Activated gamma-delta T cell treated with anti-CD3 and anti-CD28 coated beads, Interleukin-2, amount 50 U/mL, for 16 hours (primary cell): Measurements from ENCODE around the gene DIPK1B.
"Not testable (repeated sequence)": the region's sequence is repeated elsewhere in the genome, so short reads cannot be mapped to it uniquely, and the experiment has no call there.

Source experiments
- DNase-seq: peaks from one replicate; pipeline ENCODE4 v3.0.0-alpha.2; 2020; ENCODE audit warnings: low read depth

DIPK1B gene

GRCh38 chr9:136698635-136699246 is 13.6 kb upstream of the DIPK1B start:
- DNase-seq: no peak

DNA sequence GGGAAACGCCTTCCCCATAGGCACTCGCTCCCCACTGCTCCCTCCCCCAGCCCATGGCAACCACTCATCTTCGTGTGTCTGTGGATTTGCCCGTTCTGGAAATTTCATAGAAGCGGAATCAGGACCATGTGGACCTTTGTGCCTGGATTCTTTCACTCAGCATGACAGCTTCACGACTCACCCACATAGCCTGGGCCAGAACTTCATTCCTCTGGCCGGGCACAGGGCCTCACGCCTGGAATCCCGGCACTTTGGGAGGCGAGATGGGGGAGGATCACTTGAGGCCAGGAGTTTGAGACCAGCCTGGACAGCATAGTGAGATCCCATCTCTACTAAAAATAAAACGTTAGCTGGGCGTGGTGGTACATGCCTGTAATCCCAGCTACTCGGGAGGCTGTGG is 12.1 kb upstream of the DIPK1B start:
- no peak for DNase-seq

DNA sequence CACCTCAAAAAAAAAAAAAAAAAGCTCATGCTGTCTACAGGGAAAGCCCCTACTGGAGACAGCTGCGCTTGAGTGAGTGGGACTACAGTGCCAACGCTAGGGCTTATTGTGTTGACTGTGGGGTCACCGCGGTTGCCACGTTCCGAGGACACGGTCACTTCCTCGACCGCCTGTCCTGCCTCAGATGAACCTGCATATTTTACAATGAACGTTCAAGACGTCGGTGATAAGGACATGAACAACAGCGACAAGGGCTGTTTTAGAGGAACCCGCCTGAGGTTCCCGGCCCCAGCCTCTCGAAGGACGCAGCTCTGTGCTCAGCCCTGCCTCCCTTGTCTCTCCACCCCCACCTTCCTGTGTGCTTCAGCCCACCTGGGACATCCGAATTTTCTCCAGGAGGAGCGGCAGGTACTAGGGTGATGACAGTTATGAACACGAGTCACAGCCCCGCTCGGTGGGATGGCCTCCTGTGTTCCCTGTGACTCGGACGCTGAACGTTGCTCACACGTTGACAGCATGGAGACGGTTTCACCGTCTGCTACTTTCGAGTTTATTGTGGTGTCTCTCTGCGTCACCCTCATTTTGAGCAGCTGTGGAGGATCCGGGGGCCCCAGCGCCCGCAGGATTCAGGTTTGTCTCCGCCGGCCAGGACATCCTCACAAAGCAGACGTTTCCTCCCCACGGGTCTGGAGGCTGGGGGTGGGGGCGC is 11.3 kb upstream of the DIPK1B start:
- peak; percentile 22 for DNase-seq

- no peak for DNase-seq
Measured at GRCh38 chr9:136701668-136702053, 10.7 kb upstream of the DIPK1B start.

- no peak for DNase-seq
Measured at GRCh38 chr9:136703276-136703860, 9.0 kb upstream of the DIPK1B start.

DNA sequence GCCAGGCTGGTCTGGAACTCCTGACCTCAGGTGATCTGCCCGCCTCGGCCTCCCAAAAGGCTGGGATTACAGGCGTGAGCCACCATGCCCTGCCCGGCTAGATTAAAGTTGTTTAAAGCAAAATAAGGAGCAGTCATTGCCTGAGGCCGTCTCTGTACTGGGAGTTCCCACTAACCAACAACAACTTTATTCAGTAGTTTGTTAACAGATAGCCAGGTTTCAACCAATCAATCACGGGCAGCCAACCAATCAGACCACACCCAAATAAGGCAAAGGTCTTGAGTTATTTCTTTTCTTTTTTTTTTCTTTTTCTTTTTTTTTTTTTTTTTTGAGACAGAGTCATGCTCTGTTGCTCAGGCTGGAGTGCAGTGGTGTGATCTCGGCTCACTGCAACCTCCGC is 7.6 kb upstream of the DIPK1B start:
- DNase-seq: not testable (repeated sequence)

GRCh38 chr9:136705564-136705963 is 6.8 kb upstream of the DIPK1B start:
- DNase-seq: no peak

- DNase-seq: no peak
Measured at GRCh38 chr9:136707011-136707410, 5.4 kb upstream of the DIPK1B start.

DNA sequence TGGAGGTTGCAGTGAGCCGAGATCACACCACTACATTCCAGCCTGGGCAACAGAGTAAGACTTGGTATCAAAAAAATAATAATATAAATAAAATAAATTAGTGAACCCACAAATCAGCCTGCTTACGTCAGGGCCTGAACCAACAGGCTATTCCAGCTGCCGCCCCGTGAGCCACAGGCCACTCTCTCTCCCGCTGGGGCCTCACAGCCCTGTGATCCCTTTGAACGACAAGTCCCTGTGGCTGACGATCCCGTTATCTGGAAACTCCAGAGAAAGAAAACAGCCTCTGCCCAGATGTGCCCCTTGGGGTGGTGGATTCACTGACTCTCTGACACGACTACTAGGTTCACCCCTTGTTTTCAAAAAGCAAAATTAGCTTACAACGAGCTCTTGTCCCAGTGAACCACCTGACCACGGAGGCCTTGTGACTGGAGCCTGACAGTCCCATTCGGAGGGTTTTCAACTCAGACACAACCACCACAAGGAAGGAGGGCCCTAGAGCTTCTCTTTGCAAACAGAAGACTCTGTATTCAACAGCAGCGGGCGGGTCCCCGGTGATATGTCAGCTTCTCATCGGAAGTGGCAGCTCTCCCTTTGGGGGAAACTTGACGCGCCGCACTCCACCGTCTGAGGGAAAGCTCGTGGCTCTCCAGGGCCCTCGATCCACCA is 4.4 kb upstream of the DIPK1B start:
- DNase-seq: no peak

DNA sequence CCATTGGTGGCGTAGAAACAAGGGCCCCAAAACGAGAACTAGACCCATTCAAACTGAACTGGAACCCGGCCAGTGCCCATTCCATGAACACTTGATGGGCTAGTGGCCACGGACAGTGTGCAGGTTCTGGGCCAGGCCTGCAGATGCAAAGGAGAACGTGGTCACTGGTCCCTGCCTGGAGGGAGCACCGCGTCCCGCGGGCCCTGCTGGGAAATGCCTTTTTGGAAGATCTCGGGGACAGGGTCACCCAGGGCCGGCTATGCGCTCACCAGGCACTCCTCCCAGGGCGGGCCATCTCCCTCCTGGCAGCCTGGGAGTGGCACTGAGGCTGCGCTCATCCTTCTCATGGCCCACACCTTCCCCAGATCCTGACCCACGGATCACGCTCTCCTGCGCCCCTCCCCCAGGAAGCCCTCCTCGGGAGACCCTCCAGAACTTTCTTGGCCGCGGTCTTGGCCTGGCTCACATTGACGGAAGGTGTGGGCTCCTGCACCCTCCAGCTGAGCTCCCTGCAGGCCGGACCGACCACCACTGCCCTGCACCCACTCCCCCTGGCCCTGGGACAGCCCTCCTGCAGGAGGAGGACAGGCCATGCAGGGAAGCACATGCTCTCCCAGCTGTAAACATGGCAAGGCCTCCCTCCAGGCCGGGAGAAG is 2.8 kb upstream of the DIPK1B start:
- no peak for DNase-seq

DNA sequence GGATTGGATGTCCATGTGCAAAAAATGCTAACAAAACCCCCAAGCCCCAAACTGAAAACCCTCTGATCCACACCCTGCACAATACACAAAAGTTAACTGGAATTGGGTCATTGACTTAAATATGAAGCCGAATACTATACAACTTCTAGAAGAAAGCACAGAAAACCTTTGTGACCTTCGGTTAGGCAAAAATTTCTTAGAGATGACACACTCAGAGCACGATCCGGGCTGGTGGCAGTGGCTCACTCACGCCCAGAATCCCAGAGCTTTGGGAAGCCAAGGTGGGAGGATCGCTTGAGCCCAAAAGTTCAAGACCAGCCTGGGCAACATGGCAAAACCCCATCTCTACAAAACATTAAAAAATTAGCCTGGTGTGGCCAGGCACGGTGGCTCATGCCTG is 1.8 kb upstream of the DIPK1B start:
- no peak for DNase-seq

DNA sequence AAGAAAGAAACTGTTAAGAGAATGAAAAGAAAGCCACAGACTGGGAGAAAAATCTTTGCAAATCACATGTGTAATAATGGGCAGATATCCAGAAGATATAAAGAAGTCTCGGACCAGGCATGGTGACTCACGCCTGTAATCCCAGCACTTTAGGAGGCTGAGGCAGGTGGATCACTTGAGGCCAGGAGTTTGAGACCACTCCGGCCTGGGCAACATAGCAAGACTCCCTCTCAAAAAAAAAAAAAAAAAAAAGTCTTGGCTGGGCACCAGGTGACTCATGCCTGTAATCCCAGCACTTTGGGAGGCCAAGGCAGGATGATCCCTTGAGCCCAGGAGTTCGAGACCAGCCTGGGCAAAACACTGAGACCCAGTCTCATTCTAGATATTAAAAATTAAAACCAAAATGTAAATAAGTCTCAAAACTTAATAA is 1.1 kb upstream of the DIPK1B start:
- DNase-seq: not testable (repeated sequence)

DNA sequence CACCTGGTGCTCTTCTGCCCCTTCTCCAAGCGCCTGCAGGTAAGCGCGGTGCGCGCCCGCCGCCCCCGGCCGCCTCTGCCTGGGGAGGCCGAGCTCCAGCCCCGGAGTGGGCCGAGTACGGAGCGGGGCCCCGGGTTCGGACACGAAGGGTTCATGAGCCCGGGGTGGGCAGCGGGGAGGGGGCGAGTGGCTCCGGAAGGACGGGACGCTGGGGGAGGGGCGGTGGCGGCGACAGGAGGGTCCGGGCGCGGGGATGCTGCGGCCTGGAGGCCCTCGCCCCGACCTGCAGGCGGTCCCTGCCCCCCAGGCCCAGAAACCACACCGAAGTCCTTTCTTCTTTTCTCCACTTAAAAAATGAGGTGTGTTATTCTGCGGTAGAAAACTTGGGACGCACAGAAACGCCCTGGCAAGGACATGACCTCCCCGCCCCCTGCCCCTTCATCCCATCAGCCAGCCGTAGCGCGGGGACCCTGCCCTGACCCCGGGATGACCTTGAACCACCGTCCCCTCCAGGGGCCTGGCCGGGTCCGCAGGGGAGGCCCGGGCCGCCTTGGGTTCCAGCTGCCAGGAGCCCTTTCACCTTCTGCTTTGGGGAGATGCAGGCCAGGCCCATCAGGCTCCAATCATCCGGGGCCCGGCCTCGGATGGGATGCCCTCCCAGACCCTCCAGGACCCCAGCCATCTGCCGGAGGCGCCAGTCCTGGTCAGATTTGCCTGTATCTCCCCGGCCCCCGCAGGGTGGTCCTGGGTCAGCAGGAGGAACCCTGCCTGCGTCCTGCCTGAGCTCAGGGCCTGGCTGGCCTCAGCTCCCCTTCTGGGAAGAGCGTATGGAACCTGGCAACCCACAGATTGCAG is 545 bp downstream of the DIPK1B start:
- no peak for DNase-seq

- no peak for DNase-seq
Measured at GRCh38 chr9:136713550-136713949, 1.2 kb downstream of the DIPK1B start.

DNA sequence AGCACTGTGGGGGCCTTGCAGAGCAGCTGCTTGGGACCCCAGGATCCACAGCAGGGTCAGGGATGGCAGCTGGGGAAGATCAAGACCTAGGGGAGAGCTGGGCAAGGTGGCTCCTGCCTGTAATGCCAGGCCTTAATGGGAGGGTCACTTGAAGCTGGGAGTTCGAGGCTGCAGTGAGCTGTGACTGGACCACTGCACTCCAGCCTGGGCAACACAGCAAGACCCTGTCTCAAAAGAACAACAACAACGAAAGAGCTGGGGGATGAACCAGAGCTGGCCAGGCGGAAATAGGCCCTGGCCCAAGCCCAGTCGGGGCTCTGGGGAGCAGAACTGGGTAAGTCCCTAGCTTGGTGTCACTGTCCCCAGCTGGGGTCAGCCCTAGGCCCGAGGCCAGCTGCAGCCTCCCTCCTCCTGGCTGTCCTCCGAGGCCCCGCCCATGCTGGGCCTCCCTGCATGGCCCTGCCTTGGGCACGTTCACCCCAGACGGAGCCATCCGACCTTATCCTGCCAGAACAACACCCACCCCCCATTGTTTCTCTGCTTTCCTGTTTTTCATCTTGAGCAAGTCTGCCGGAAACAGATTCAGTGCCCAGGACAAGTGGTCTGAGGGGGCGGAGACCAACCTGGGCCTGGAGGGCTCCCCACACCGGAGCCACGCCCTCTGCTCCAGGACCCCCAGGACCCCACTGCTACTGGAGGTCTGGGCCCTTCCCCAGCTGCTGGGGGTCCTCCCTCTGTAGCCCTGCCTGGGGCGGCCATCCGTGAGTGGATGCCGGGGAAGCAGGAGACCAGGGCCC is 1.9 kb downstream of the DIPK1B start:
- DNase-seq: no peak

DNA sequence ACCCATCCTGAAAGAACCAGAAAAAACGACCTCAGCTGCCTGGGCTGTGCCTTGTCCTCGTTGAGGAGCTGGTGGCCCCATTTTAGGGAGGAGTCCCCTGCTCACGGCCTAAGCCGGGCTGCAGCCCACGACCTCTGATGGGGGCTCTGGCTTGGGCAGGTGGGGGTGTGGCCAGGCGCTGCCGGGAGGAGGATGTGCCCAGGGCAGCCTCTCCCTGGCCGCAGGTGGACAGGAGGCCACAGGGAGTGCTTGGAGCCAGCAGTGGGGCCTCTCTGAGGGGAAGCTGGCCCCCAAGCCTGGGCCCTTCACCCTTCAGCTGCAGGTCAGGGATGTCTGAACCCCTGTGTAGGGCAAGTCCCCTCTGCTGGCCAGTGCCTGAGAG is 2.5 kb downstream of the DIPK1B start:
- DNase-seq: no peak

- no peak for DNase-seq
Measured at GRCh38 chr9:136717399-136717798, 5.0 kb downstream of the DIPK1B start.

- no peak for DNase-seq
Measured at GRCh38 chr9:136718345-136719194, 6.2 kb downstream of the DIPK1B start.

DNA sequence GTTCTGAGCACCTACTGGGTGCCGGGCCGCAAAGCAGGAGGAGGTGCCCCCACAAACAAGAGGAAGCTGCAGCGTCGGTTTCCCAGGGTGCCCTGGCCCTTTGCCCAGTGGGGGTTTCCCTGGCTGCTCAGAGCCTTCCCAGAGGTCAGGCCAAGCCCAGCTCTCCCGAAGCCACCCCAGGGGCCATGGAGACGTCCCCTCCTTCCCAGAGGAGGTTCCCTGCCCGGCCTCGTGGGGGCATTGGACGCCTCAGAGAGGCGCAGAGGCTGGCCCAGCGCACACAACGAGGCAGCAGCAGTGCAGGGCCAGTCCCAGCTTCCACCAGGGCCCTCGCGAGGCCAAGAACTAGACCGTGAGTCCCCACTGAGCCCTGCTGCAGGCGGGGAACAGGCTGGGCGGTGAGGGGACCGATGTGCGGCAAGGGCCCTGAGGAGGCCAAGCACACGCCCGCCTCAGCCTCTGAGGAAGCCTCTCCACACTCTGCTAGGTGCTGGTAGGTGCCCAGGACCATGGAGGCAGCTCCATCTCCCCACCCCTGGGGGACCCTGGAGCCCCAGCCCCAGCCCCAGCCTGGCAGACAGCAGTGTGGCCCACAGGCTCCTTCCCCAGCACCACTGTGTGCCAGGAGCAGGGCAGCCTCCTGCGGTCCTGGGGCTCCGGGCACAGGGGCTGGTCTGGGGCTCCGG is 7.0 kb downstream of the DIPK1B start:
- DNase-seq: no peak
